Measurements from ENCODE around the gene DIAPH2. TPM values are rescaled to one million over a fixed set of nuclear protein-coding genes. Genes with fewer than 3 reads are reported as not detected.

Gene DIAPH2
- total and polyA plus RNA-seq, 2 donors from 2014 or later = 2.1 to 15.0 TPM

DNA sequence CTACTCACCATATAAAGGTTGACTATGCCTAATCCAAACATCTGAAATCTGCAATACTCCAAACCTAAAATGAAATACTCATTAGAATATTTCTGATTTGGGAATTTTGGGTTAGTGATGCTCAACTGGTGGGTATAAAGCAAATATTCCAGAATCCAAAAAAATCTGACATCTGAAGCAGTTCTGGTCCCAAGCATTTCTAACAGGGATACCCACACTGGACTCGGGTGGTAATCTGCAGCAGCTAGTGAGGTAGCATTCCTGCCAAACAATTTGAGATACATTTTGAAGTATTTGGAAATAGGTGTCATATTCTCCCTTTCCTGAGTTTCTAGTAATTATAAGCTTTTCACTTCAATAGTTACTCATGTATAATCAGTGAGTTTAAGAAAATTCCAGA lies 149.5 kb downstream of the DIAPH2 start:
- no peak for TF ChIP-seq CTCF (IDR thresholded peaks at IDR 0.05; ENCODE audit: borderline replicate concordance, extremely low read depth, insufficient read depth)
- H3K4me3 ChIP-seq (ENCODE audit: low read length in 3 of 3) = no peak overlapping the region
- no peaks in the 10 kb centered on the region for H3K9me3 ChIP-seq (ENCODE audit: control insufficient read depth in 2 of 3, insufficient read depth in 1 of 3, low read length in 3 of 3)
- DNase-seq = no peak
- no peak overlapping the region for H3K9ac ChIP-seq (ENCODE audit: low read length in 3 of 3)
- intact Hi-C loops (cut with DNase I) = no loop called here
- H3K4me1 ChIP-seq (ENCODE audit: control insufficient read depth in 2 of 3, insufficient read depth in 2 of 3, low read depth in 1 of 3, low read length in 3 of 3) = no peaks in the 10 kb centered on the region
- no peak for FAIRE-seq
- H3K36me3 ChIP-seq (ENCODE audit: control insufficient read depth in 2 of 3, insufficient read depth in 3 of 3, low read length in 3 of 3) = no peaks in the 10 kb centered on the region
- no peaks in the 10 kb centered on the region for H3K27me3 ChIP-seq (ENCODE audit: control insufficient read depth, insufficient read depth, low read length)
- no peak overlapping the region for H3K27ac ChIP-seq (ENCODE audit: low read depth in 2 of 2, low read length in 2 of 2)

- DNase-seq (no peak), FAIRE-seq (no peak)
- Histone ChIP-seq H3K36me3 (ENCODE audit: control insufficient read depth in 2 of 3, insufficient read depth in 3 of 3, low read length in 3 of 3) (no peaks in the 10 kb centered on the region), H3K27ac (ENCODE audit: low read depth in 2 of 2, low read length in 2 of 2) (no peak overlapping the region), H3K9me3 (ENCODE audit: control insufficient read depth in 2 of 3, insufficient read depth in 1 of 3, low read length in 3 of 3) (no peaks in the 10 kb centered on the region), H3K4me1 (ENCODE audit: control insufficient read depth in 2 of 3, insufficient read depth in 2 of 3, low read depth in 1 of 3, low read length in 3 of 3) (no peaks in the 10 kb centered on the region), H3K27me3 (ENCODE audit: control insufficient read depth, insufficient read depth, low read length) (peaks cover 2% of the 10 kb centered on the region), H3K4me3 (ENCODE audit: low read length in 3 of 3) (no peak overlapping the region), H3K9ac (ENCODE audit: low read length in 3 of 3) (no peak overlapping the region)
- no peak for TF ChIP-seq CTCF (IDR thresholded peaks at IDR 0.05; ENCODE audit: borderline replicate concordance, extremely low read depth, insufficient read depth)
- intact Hi-C loops (cut with DNase I) = no loop called here
These were observed 151.1 kb downstream of the DIAPH2 start for GRCh38 chrX:96835660-96836289.

GRCh38 chrX:96837808-96838207 lies 153.2 kb downstream of the DIAPH2 start:
- no peaks in the 10 kb centered on the region for H3K9me3 ChIP-seq (ENCODE audit: control insufficient read depth in 2 of 3, insufficient read depth in 1 of 3, low read length in 3 of 3)
- peaks cover 2% of the 10 kb centered on the region for H3K27me3 ChIP-seq (ENCODE audit: control insufficient read depth, insufficient read depth, low read length)
- no peak overlapping the region for H3K27ac ChIP-seq (ENCODE audit: low read depth in 2 of 2, low read length in 2 of 2)
- no peak overlapping the region for H3K9ac ChIP-seq (ENCODE audit: low read length in 3 of 3)
- H3K4me3 ChIP-seq (ENCODE audit: low read length in 3 of 3) = no peak overlapping the region
- peak; percentile 13 for FAIRE-seq
- no peaks in the 10 kb centered on the region for H3K4me1 ChIP-seq (ENCODE audit: control insufficient read depth in 2 of 3, insufficient read depth in 2 of 3, low read depth in 1 of 3, low read length in 3 of 3)
- intact Hi-C loops (cut with DNase I) = no loop called here
- H3K36me3 ChIP-seq (ENCODE audit: control insufficient read depth in 2 of 3, insufficient read depth in 3 of 3, low read length in 3 of 3) = no peaks in the 10 kb centered on the region
- TF ChIP-seq CTCF (IDR thresholded peaks at IDR 0.05; ENCODE audit: borderline replicate concordance, extremely low read depth, insufficient read depth) = no peak
- no peak for DNase-seq

DNA sequence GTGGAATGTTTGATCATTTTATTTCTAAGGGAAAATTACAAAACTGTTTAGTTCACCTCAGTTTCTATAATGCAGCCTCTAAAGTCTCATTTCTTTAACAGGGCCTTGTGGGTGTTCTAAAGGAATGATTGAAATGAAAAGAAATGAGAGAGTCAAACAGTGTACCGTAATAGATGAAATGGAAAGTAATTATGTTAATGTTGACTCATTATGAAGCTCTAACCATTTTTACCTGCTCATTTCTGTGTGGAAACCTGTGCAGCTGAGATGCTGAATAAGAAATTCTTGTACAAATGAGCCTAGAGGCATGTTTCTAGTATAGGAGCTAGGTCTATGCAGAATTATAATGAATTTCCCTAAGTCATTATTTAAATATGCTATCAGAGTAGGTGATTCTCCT lies 153.9 kb downstream of the DIAPH2 start:
- Histone ChIP-seq H3K9me3 (ENCODE audit: control insufficient read depth in 2 of 3, insufficient read depth in 1 of 3, low read length in 3 of 3) (no peaks in the 10 kb centered on the region), H3K4me1 (ENCODE audit: control insufficient read depth in 2 of 3, insufficient read depth in 2 of 3, low read depth in 1 of 3, low read length in 3 of 3) (no peaks in the 10 kb centered on the region), H3K27me3 (ENCODE audit: control insufficient read depth, insufficient read depth, low read length) (peaks cover 2% of the 10 kb centered on the region), H3K36me3 (ENCODE audit: control insufficient read depth in 2 of 3, insufficient read depth in 3 of 3, low read length in 3 of 3) (no peaks in the 10 kb centered on the region), H3K27ac (ENCODE audit: low read depth in 2 of 2, low read length in 2 of 2) (no peak overlapping the region), H3K9ac (ENCODE audit: low read length in 3 of 3) (no peak overlapping the region), H3K4me3 (ENCODE audit: low read length in 3 of 3) (no peak overlapping the region)
- no peak for TF ChIP-seq CTCF (IDR thresholded peaks at IDR 0.05; ENCODE audit: borderline replicate concordance, extremely low read depth, insufficient read depth)
- FAIRE-seq (no peak), DNase-seq (no peak)
- intact Hi-C loops (cut with DNase I) = no loop called here
